Umbilical cord (tissue), 2 donors: ENCODE measurements around the gene PTGER3. TPM values are rescaled to one million over a fixed set of nuclear protein-coding genes. Genes with fewer than 3 reads are reported as not detected.
"Not testable (repeated sequence)": the region's sequence is repeated elsewhere in the genome, so short reads cannot be mapped to it uniquely, and the experiment has no call there.

Experiments
- DNase-seq: peaks from one replicate; pipeline ENCODE4 v3.0.0-alpha.2; 2015; ENCODE audit warnings: low spot score
- total RNA-seq: library from RNA; depleted of rRNA; stranded (reverse); fragments of >200 nt; gene quantifications from one replicate; pipeline ENCODE4 v1.2.3, GENCODE V29; 2014; ENCODE audit warnings: low replicate concordance; ENCODE audit not compliant: insufficient read depth

Gene PTGER3
- total RNA-seq, 1 donor from 2014 or later, result 15.6 TPM

DNA sequence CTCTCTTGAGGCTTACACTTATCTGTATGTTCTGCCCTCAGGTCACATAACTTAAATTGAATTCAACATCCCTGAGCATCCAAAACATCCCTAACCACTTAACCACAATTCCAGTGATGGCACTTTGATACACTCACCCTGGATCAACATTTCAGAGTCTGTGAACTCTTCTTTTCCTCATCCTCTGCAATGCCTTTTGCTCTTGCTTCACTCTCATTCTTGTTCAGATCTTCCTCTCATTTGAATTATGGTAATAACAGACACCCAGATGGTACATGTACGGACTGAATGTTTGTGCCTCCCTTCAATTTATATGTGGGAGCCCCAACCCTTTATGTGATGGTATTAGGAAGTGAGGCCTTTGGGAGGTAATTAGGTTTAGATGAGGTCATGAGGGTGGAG lies 33.4 kb downstream of the PTGER3 start:
- DNase-seq, result no peak

DNA sequence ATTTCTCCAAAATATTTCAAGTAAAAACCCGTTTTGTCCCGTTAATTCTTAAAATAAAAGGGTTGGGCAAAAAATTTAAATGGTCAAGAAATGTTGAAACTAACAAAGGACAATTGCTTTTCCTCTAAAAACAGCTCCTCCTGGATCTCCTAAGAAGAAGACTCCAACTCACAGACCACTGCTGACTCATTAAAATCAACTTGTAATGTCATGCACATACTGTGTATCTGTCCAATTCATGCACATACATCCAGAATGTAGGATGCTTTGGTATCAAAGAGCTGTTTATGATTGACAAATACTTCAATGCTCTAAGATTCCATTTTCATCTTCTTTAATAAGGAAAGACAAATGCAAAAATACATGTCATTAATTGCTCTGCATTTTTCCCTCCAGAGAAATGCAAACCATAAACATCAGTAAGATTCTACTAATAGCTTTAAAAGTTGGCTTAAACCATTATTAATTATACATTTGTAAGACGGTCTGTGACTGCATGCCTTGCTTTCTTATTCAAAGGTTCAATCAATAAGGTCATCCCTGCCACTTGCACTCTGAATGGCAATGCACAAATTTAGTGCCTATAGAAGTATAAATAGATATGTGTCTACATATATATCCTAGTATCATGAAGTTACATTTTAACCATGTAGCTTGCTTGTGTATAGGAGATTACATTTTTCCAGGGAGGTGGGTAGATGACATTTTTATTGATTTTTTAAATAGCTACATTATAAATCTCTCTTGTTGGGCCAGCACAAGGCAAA lies 44.7 kb downstream of the PTGER3 start:
- DNase-seq, result no peak

DNA sequence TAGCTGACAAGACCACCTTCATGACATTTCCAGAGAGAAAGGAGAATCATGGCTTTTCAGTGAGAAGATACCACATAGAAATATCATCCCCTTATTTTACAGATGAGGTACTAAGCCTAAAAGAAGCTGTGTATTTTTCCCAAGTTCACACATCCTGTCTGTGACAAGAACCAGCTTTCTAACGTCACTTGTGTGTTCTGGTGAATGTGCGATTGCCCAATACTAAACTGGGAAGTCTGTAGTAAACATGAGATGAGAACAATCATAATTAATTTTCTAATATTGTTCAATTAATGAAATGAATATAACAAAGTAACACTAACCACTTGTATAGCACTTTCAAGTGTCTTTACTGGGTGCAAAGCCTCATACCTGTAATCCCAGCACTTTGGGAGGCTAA lies 46.0 kb downstream of the PTGER3 start:
- no peak for DNase-seq

DNA sequence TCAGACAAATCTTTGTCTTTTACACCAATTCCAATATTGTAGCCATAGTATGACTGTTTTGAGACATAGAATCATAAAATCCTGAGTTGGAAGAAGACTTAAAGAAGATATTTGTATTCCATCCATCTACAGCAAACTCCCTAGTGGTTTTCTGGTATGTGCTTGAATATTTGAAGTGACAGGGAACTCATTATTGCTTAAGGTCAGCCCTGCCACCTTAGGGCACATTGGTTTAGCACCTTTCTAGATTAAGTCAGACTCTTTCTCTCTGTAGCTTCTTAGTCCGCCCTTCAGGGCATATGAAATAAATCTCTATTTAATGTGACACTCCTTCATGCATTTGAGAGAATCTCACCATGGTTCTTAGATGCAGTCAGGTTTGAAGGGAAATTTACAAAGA lies 49.8 kb downstream of the PTGER3 start:
- no peak for DNase-seq

DNA sequence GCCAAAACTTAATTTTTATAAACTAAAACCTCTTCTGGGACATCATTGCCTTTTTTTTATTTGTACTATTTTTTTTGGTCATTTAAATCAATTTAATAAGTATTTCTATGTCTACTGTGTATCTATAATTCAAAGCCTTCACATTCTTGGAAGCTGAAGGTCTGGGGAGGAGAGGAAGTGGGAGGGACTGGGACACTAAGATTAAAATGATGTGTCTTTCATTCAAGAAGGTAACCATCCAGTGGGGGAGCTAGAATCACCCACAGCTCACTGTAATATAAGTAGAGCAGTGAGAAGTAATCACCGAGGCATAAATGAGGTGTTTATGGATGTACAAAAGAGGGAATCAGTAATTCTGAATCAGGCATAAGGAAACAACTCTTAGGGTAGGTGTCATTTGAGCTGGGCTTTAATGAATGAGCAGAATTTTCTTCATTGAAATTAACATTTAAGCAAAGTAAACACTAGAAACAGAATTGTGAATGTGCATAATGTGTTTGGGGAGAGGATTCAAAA lies 52.8 kb downstream of the PTGER3 start:
- DNase-seq, result no peak

DNA sequence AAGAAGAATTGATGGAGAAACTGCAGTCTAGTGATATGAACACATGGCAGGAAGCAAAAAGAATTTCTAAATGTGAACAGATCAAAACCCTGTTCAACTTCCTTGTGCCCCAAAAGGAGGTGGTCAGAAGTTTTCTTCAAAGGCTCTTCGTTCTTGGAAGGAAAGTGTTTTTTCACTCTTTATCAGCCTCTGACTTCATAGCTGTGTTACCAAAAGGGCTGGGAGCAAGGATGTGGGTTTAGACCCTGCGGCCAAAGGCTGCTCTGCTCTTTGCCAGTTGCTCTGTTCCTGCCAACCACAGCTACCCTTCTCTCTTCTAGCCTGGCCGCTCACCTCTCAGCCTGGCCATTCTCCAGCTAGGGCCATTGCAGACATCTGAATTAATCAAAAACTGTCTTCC lies 53.8 kb downstream of the PTGER3 start:
- no peak for DNase-seq

DNA sequence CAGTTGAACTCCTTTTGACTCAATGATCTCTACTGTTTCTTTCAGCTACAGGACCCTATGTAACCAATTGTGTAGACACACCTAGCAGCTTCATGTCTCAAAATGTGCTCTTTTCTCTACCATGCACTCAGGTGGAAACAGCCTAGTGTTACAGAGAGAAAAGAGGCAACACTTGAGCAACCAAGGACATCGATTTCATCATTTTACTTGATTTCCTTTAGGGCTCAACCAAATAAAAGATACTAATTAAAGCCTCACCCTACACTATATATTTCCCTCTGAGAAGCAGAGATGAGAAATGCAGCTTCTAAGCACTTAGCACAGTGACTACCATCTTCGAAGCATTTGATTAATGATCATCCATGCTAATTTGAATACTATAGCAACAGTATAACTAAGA lies 55.1 kb downstream of the PTGER3 start:
- no peak for DNase-seq

DNA sequence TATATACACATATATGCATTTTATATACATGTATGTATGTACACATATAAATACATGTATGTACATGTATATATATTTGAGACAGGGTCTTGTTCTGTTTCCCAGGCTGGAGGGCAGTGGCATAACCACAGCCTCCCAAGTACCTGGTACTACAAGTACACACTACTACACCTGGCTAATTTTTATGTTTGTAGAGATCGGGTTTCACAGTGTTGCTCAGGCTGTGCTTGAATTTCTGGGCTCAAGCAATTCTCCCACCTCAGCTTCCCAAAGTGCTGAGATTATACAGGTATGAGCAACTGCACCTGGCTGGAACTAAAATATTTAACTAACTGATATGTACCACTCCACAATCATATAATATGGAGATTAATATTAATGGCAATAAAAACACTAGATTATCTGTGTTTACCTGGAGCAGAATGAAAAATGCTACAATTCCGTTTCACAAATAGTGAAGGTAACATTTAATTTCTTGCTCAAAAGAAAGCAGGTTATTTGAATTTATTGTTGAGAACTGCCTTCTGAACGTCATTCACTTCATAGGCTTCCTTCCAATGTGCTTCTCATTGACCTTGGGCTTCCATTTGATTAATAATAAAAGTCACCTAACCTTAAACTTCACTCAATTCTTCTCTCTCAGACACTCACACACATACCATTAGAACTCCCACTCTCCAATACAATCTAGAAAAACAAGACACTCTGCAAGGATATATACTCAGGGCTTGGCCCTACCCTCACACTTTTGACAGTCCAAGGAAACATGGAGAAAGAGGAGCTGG lies 57.0 kb downstream of the PTGER3 start:
- DNase-seq, result no peak

DNA sequence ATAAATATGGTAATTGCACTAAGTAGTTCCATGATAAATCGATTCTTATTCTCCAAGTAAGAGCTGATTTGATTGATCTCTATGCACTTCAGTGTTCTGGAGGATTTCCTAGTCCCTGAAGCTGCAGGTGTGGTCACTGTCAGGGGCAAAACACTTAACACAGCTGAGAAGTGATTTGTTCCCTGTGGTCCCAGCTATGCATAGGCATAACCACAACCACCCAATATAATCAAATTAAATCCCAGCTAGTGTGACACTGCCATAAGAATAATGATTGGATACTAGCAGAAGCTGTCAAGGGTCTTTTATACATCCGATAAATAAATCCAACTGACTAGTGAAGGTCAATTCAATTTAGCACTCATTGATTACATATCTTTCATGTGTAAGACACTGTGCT lies 60.1 kb downstream of the PTGER3 start:
- DNase-seq, result no peak

DNA sequence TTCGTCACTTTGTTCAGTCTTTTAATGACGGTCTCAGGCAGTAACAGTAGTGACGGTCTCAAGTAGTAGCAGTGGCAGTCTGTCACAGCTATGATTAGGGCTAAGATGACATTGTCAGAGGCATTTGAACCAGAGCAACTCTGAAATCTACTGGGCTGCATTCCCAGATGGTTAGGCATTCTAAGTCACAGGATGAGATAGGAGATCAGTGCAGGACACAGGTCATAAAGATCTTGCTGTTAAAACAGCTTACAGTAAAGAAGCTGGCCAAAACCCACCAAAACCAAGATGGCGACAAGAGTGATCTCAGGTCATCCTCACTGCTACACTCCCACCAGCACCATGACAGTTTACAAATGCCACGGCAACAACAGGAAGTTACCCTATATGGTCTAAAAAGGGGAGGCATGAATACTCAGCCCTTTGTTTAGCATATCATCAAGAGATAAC lies 61.8 kb downstream of the PTGER3 start:
- not testable (repeated sequence) for DNase-seq

DNA sequence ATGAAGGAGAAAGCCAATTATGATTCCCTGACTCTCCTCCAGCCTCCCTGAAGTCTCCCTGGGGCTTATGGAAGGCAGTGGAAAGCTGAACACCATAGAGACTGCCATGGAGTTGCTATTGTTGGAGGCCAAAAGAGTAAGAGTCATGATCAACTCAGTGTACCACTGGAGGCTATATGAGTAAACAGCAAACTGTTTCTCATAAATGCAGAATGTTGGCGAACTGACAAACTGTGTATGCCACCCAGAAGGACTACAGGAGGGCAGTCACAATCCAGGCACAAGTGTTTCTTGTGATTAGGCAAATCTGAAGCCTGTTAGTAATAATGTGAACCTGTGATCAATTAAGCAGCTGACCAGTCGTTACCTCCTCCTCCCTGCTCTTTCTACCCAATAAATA lies 62.3 kb downstream of the PTGER3 start:
- not testable (repeated sequence) for DNase-seq

DNA sequence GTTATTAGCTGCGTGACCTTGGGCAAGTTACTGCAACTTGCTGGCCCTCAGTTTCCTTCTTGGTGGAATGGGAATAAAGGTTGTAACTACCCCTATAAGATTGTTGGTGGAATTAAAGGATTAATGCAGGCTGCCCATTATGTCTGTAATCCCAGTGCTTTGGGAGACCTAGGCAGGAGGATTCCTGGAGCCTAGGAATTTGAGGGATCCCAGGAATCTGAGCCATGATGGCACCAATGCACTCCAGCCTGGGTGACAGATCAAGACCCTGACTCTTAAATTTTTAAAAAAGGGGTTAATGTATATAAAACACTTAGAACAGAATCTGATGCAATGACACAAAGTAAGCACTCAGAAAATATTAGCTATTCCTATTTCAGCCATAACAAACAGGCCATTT lies 67.3 kb downstream of the PTGER3 start:
- no peak for DNase-seq

DNA sequence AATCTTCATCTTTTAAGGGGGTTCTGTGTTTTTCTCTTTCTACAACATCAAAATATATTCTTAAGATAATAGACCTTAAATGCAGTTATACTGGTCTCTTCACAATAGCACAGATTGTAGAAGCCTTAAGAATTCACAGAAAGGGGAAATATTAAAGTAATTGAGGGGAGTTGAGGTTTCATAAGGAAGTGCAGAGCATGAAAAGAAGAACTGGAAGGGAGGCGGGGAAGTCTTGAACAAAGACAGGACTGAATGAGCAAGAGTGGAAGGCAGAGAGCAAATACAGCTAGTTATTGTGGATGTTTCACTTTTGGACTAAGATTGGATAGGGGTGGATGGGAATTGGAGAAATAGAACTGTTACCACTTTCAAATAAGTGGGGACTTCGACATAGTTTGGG lies 67.7 kb downstream of the PTGER3 start:
- DNase-seq, result no peak

DNA sequence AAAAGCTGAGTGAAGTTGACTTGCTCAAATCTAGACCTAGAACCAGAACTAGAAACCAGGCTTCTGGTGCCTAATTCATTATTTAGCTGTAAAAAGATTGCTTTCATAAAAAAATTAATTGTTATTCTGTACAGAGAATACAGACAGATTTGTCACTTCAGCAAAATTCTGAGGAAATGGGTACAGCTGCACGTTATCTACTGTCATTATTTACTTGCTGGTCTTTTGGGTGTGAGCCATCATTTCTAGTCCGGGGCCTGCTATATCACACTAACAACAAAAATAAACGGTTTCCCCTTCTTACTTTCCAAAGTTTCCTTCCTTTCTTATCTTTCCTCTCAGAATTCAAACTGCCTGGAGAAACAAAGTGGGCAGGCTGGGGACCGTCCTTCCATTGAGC lies 68.3 kb downstream of the PTGER3 start:
- DNase-seq, result no peak

DNA sequence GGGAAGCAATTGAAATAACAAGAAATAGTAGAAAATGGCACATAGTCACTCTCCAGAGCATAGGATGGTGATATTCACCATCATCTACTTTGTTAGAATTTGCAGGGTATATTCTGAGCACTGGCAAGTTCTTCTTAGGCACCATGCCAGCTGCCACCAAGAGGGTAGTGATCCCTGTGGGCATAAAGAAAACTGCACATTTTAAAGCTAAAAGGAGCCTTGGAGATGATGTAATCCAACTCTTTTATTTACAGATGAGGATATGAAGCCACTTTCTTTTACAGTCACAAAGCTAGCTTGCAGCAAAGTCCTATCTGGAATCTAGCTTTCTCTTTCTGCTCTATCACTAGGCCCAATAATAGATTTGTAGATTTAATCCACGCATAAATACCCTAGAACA lies 69.0 kb downstream of the PTGER3 start:
- DNase-seq, result no peak

DNA sequence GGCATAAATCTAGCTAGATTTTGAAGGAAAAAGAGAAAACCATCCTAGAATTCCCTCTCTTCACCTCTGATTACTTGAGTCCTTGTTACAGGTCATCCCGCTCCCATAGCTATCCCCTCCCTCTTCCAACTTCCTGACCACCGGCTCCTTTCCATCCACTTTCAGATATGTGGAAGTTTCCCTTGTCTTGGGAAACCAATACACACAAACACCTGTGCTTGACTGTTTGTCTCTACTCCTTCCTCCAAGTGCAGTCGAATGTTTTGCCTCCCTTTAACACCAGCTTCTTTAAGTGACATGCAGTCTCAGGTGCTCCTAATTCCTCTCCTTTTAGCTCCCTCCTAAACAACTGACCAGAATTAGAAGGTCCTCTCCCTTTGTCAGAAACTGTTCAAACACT lies 70.0 kb downstream of the PTGER3 start:
- DNase-seq, result no peak

DNA sequence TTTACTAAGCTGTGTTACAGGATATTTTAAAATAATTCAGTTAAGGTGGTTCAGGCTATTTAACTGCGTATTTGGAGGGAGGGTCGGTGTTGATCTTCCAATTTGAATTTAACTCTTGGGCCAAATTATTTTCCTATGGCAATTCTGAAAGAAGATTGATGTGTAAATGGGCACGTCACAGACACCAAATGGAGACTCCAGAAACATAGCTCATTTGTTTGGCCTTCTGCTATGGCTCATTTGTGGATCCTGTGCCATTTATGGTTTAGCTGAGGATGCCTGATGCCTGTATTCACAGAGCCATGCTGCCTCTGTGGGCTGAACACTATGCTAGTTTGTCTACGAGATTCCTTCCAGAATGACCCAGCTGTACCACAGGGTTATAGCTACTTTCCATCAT lies 70.6 kb downstream of the PTGER3 start:
- no peak for DNase-seq

DNA sequence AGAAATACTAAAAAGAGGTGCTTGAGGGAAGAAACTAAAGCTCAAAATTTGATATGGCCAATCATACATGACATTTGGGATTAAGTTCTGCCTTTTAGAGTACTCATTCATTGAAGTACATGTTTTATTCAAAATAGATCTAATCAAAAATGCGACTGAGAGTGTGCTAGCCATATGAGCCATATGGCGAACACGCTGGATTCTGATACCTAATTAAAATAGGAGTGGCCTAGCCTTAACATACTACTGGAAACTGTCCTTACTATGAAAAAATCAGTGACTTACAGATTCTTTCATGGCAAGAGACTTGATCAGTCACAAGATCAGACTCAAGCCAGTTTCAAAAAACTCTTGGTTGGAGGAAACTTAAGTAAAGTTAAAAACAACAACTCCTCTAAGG lies 73.9 kb downstream of the PTGER3 start:
- no peak for DNase-seq

DNA sequence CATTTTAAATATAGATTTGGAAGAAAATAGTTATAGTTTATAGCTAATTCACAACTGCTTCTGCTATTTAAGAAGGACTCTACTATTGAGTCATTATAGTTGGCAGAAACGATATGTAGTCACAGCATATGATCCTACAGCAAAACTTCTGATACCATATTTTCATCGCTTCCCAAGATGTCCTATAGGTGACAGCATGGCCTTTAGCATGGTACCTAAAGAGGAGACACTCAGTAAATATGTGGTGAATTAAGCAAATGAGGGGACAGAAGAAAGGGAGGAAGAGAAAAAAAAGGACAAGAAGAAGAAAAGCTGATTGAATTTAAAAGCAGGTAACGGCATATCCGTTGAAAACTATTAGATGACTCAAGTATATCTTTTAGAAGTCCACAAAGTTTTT lies 77.2 kb downstream of the PTGER3 start:
- no peak for DNase-seq

DNA sequence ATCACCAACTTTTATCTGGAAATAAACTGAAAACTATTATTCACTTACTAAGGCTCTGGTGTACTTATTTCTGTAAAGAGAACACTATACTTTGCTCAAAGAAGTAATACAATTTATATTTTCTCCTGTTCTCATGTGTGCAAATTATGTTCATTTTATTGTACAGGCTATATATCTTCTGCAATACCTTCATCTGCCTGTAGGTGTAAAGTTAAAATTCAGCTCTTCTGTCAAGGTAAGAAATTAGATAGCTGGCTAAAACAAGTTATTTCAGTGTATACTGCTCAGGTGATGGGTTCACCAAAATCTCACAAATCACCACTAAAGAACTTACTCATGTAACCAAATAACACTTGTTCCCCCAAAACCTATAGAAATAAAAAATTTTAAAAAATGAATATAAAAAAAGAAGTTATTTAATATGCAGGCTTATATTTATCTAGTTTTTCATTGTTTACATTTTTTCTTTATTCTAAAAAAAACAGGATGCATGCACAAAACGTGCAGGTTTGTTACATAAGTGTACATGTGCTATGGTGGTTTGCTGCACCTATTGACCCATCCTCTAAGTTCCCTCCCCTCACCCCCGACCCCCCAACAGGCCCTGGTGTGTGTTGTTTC lies 81.5 kb downstream of the PTGER3 start:
- no peak for DNase-seq

DNA sequence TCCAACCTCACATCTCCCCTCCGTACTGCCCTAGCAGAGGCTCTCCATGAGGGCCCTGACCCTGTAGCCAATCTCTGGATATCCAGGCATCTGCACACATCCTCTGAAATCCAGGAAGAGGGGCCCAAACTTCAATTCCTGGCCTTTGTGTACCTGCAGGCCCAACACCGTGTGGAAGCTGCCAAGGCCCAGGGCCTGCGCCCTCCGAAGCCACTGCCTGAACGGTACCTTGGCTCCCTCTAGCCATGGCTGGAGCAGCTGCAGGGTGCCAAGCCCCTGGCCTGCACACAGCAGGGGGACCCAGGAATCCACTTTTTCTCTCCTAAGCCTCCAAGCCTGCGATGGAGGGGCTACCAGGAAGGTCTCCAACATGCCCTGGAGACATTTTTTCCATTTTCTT lies 84.2 kb downstream of the PTGER3 start:
- DNase-seq, result no peak

DNA sequence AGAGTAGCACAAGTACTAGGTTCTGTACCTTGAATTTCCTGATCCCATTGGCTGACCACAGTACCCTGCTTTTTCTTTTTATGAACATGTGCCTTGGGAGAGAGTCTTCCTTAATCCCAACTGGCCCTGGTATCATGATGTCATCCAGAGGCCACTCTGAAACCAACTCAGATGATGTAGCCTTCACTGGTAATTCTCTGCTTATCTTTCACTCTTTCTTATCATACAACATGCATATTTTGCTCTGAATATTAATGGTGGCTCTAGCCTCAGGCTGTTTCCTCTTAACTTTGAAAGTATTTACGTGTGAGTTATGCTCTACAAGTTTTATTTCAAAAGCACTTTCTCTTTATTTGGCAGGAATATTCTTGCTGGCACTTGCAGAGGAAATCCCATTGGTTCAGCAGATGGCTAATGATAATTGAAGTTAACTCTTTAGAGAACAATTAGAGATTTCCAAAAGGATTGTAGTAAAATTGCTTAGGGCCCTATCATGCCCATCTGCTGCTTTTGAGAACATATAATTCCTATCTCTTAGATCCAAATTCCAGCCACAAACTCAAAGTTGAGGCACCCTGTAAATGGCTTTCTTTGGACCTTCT lies 86.1 kb downstream of the PTGER3 start:
- peak; percentile 13 for DNase-seq
